GM20000 (cell line): ENCODE results near the gene EXOC3L1.

Source experiments
- DNase-seq: peaks from one replicate; pipeline ENCODE4 v3.0.0; 2012; ENCODE audit warnings: low spot score
- TF ChIP-seq, protein P1 (sequence below): IDR thresholded peaks from 2 replicates; pipeline ENCODE4 v1.5.1; 2012; ENCODE audit warnings: mild to moderate bottlenecking, control low read depth; ENCODE audit errors: extremely low read depth, missing control alignments

The EXOC3L1 gene

DNA sequence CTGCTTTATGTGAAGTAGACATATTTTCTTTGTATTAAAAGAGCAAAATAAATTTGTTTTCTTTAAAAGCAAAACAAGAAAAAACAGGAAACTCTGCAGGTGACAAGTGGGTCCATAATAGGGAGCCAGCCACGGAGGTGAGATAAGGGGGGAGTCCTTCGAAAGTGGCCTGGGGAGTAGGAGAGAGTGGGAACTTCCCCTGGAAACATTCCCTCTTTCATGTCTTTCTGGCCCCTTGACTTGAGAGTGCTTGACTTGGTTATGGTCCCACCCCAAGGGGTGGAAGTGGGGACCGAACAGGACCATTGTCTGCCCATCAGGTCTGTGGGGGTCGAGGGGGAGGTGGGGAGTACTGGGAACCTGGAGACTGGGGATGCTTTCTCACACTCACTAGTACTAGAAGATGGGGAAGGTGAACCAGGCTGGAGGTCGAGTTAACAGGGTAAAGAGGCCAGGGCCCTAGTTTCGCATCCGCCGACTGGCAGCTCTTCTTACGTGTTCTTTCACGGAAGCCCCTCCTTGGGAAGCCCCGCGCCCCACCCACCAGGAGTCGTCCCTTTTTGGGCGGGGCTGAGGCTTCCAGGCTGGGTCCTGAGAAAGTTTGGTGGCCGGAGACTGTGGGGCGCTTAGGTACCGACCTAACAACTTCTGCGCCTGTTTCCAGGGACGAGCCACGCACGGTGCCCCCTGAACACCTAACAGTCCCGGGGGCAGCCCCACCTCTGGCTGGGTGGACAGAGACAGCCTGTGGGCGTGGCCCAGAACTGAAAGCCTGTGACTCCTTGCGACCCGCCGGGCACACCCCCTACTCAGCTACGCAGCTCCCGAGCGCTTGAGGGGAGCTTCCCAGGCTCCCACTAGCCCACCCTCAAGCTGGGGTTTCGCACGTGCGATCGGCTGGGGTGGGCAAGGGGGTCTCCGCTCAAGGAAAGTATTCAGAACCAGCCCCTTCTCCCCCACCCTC is 31.0 kb downstream of the EXOC3L1 start:
- DNase-seq = peak; percentile 88
- TF ChIP-seq, protein P1, sequence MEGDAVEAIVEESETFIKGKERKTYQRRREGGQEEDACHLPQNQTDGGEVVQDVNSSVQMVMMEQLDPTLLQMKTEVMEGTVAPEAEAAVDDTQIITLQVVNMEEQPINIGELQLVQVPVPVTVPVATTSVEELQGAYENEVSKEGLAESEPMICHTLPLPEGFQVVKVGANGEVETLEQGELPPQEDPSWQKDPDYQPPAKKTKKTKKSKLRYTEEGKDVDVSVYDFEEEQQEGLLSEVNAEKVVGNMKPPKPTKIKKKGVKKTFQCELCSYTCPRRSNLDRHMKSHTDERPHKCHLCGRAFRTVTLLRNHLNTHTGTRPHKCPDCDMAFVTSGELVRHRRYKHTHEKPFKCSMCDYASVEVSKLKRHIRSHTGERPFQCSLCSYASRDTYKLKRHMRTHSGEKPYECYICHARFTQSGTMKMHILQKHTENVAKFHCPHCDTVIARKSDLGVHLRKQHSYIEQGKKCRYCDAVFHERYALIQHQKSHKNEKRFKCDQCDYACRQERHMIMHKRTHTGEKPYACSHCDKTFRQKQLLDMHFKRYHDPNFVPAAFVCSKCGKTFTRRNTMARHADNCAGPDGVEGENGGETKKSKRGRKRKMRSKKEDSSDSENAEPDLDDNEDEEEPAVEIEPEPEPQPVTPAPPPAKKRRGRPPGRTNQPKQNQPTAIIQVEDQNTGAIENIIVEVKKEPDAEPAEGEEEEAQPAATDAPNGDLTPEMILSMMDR = no peak

- TF ChIP-seq, protein P1 = no peak
- DNase-seq = no peak
Measured at GRCh38 chr16:67157892-67158635, 31.9 kb downstream of the EXOC3L1 start.

DNA sequence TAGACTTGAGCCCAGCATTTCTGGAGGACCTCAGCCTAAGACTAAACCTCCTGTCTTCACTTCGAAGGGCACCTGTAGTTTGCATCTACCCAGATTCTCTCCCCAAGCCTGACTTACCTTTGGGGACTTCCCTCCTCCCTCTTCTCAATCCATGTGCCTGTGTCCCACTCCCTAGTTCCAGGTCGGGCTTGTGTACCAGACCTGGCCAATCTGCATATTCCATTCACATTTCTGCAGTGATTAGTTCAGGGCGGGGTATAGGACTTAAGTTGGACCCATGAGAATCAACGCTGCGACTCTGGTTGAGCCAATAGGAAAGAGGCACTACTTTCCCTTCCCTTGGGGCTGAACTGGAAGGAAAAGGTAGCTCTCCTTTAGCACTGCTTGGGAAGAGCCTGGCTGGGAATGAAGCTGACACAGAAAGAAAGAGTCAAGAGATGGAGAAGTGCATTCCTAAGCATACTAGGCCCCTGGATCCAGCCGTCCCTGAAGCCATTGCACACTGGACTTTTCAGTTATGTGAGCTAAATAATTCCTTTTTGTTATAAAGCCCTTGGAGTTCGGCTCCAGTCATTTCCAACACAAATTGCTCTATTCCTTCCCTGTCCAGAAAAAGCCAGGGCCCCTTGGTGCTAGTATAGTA is 32.7 kb downstream of the EXOC3L1 start:
- TF ChIP-seq, protein P1 = no peak
- no peak for DNase-seq

GRCh38 chr16:67156143-67156844 is 33.6 kb downstream of the EXOC3L1 start:
- TF ChIP-seq, protein P1 = peak; percentile 9
- no peak for DNase-seq

DNA sequence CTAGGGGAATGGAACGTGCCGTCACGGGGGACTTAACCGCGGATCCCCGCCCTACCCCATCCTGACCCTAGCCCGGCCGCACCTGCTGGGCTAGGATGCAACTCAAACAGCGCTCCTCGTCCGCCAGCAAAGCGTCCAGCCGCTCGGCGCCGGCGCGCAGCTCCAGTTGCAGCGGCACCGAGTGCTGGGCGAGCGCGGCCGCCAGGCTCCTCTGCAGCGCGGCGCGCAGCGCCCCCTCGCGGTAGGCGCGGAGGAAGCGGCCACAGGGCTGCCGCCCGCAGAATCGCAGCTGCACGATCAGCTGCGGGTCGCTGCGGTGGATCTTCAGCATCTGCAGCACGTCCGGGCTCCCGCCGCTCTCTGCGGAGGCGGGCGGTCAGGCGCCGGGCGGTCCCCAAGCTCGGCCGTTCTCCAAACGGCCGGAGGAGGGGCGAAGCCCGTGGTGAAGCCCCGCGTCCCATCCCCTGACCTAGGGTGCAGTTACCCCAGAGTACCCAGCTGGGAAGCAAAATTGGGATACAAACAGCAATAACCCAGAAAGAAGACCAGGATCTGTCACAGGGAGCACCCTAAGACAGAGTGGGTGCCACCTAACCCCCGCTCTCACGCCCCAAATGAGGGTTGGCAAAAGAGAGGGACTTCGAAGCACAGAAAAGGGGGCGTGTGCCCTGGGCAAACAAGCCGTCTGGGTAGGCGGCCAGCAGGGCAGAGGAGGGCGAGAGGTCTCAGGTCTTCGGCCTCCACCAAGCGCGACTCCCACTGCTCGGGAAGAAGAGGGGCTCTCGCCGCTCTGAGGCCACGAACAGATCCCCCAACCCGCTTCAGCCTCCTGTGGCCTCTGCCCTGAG is 34.4 kb downstream of the EXOC3L1 start:
- peak; percentile 95 for DNase-seq
- TF ChIP-seq, protein P1 = peak; percentile 97

DNA sequence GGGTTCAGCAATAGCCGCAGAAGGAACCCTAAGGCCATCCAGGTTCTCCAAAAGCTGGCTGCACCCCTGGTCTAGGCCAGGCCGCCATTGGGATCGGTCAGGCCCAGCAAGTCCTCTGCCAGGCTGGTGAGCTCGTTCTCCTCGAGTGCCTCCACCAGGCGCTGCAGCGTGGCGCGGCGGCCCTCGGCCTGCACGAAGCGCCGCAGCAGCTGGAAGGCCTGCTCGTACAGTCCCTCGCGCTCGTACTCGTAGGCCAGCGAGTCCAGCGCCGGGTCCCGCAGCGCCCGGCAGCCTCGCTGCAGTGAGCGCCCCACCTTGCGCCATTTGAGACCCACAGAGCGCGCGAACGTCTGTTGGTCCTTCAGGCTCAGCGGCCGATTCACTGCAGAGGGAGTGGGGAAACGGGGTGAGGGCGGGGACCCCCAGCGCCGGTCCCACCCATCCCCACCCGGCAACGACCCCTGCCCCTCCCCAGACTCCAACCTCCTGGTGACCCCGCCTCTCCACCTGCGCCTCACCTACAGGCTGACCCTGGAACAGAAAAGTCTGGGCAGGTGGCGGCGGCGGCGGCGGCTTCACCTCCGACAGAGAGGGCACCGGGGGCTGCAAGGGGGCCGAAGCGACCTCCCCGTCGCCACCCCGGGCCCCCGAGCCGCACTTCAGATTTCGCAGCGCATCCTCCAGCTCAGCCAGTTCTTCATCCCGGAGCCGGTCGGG is 35.2 kb downstream of the EXOC3L1 start:
- no peak for DNase-seq
- TF ChIP-seq, protein P1 = no peak
